HL-60 (cell line): ENCODE results near the gene VSNL1.

Experiments used
- DNase-seq, 2 experiments: peaks; one replicate each; pipeline ENCODE4 v3.0.0-alpha.2; 2010 to 2020; ENCODE audit warnings: low read depth in 1 of 2, low spot score in 1 of 2
- H3K27ac ChIP-seq: fragments of 250-450 bp; sonication (Bioruptor Pico); replicated peaks from 2 replicates; pipeline ENCODE4 v1.5.1; 2020; ENCODE audit warnings: mild to moderate bottlenecking, moderate library complexity
- H3K27me3 ChIP-seq: fragments of 250-450 bp; sonication (Bioruptor Pico); 2 replicates; pipeline ENCODE4 v1.5.1; 2021; ENCODE audit warnings: mild to moderate bottlenecking, moderate library complexity; ENCODE audit not compliant: insufficient read depth, poor library complexity, severe bottlenecking
- H3K4me3 ChIP-seq: replicated peaks from 2 replicates; pipeline ENCODE4 v1.5.1; 2011; ENCODE audit warnings: mild to moderate bottlenecking, control low read depth, low read length; ENCODE audit not compliant: insufficient read depth
- CTCF ChIP-seq: IDR thresholded peaks from one replicate; pipeline ENCODE4 v1.5.1; 2011; ENCODE audit warnings: low read length, control low read depth, inconsistent platforms; ENCODE audit not compliant: insufficient read depth
- GABPA ChIP-seq: IDR thresholded peaks from 2 replicates; pipeline ENCODE4 v1.6.1; 2012; ENCODE audit warnings: low read depth
- POLR2AphosphoS5 ChIP-seq: IDR thresholded peaks from 2 replicates; pipeline ENCODE4 v1.6.1; 2012; ENCODE audit warnings: low read depth
- REST ChIP-seq: IDR thresholded peaks from 2 replicates; pipeline ENCODE4 v1.6.1; 2012; ENCODE audit warnings: low read depth; ENCODE audit not compliant: insufficient replicate concordance
- SPI1 ChIP-seq: IDR thresholded peaks from 2 replicates; pipeline ENCODE4 v1.6.1; 2012; ENCODE audit warnings: low read depth, mild to moderate bottlenecking, borderline replicate concordance

The VSNL1 gene

GRCh38 chr2:17610521-17610920, 70.0 kb downstream of the VSNL1 start:
- Histone ChIP-seq H3K27me3 (no peaks in the 10 kb centered on the region), H3K4me3 (no peak overlapping the region)
- TF ChIP-seq SPI1, result no peak
- TF ChIP-seq GABPA, result no peak
- TF ChIP-seq REST, result no peak
- no peak for TF ChIP-seq POLR2AphosphoS5
- TF ChIP-seq CTCF, result no peak

GRCh38 chr2:17611036-17611435, 70.5 kb downstream of the VSNL1 start:
- TF ChIP-seq REST (no peak), CTCF (no peak), POLR2AphosphoS5 (no peak), SPI1 (no peak), GABPA (no peak)
- no peak for DNase-seq
- Histone ChIP-seq H3K27me3 (no peaks in the 10 kb centered on the region), H3K27ac (no peak overlapping the region), H3K4me3 (no peak overlapping the region)

More at GRCh38 chr2:17610521-17610920, 70.0 kb downstream of the VSNL1 start:
- H3K27ac ChIP-seq, result no peak overlapping the region
- DNase-seq, result no peak

GRCh38 chr2:17614174-17614930, 73.9 kb downstream of the VSNL1 start:
- DNase-seq, result no peak
- Histone ChIP-seq H3K27me3 (no peaks in the 10 kb centered on the region), H3K4me3 (no peak overlapping the region), H3K27ac (no peak overlapping the region)
- no peak for TF ChIP-seq GABPA
- TF ChIP-seq CTCF, result no peak
- TF ChIP-seq SPI1, result no peak
- no peak for TF ChIP-seq POLR2AphosphoS5
- TF ChIP-seq REST, result no peak
